ENCODE data around the gene FBXO28.

DNA sequence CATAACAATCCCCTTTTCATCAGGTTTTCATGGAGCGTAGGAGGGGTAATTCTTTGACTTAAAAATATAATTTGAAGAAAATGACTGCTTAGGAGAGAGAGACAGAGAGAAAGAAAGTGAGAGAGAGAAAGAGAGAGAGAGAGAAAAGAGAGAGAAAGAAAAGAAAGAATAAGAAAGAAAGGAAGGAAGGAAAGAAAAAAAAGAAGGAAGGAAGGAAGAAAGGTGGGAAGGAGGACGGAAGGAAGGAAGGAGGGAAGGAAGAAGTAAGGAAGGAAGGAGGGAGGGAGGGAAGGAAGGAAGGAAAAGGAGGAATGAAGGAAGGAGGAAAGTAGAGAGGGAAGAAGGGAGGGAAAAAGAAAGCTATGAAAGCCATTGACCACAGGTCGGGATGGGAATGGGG lies 58.3 kb downstream of the FBXO28 start:
- TF ChIP-seq POLR2A (IDR thresholded peaks at IDR 0.05) (no peak), CTCF (IDR thresholded peaks at IDR 0.05) (no peak)

All from heart left ventricle (tissue), 13 donors.